NCI-H2227 (cell line): ENCODE data around the gene RAB3A.
A peak's percentile ranks its signal among the peaks of the same experiment; 100 is the strongest.
"Not testable (repeated sequence)": the region's sequence is repeated elsewhere in the genome, so short reads cannot be mapped to it uniquely, and the experiment has no call there.

Source experiments
- DNase-seq: peaks from one replicate; lab custom pipeline; 2025; ENCODE audit not compliant: unreplicated experiment; lab: John Stamatoyannopoulos, UW

Gene RAB3A

DNA sequence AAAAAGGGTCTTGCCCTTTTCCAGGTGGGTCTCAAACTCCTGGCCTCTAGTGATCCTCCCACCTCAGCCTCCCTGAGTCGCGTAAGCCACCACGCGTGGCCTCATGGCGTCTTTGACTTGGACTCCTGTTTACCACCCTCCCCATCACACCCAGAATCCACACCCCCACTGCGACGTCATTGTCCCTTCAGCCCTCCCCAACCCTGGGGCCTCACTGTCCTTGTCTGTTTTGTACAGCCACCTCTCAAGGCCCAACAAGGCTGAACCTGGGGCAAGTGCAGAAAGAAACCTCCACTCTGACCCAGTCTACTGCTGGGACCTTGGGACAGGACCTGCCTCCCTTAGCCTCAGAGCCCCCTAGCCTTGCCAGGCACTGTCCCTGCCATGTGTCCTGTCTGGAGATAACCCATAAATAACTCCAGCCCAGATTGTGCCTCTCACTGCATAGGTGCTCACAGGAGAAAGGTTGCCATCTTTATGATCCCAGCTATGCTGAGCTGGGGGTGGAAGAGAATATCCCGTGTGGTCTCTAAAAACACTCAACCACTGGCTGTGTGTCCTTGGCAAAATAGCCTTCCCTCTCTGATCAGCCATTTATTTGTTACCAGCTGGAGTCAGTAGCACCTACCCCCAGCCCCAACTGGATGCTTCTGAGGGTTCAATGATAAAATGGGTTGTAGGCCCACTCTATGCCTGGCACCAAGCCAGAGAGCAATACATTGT, 32.1 kb downstream of the RAB3A start:
- no peak for DNase-seq

- DNase-seq = no peak
Observed at GRCh38 chr19:18170714-18171255, 33.1 kb downstream of the RAB3A start.

DNA sequence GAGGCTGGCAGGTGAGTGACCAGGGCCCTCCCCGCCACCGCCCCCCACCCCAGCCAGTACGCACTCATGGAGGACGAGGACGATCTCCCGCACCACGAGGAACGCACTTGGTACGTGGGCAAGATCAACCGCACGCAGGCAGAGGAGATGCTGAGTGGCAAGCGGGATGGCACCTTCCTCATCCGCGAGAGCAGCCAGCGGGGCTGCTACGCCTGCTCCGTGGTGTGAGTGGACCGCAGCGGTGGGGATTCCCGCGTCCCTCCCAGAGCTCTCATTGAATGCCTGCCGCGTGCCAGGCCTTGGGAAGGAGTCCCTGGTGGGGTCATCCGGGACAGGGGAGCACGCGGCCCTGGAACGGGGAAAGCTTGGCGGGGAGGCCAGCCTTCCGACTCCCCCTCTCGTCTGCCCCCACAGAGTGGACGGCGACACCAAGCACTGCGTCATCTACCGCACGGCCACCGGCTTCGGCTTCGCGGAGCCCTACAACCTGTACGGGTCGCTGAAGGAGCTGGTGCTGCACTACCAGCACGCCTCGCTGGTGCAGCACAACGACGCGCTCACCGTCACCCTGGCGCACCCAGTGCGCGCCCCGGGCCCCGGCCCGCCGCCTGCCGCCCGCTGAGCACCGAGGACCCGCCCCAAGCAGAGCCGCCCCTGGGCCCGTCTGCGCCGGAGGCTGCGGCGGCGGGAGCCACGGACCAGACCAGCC, 35.0 kb downstream of the RAB3A start:
- DNase-seq = no peak

DNA sequence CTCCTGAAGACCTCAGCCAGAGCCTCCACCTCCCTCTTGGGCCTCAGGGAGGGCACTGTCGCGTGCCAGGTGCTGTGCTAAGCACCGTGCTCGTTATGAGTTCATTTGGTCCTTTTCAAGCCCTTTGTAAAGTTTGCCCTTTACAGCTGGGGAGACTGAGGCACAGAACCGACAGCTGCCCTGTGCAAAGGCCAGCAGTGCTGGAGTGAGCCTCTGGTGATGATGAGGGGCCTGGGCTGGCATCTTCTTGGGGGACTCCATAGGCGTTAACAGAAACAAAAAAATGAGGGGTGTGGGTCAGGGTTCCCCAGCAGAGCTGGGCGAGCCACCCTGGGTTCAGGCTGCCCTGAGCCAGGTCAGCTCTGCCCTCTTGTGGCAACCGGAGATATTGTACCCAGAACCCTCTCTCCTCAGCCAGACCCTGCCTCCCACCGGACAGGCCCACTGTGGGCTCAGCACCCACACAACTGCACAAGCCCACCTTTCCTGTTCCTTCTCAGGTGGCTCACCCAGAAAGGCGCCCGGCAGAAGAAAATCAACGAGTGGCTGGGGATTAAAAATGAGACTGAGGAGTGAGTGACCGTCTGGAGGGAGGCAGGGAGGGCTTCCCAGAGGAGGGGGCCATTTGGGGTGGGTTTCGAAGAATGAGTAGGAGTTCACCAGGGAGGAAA, 35.7 kb downstream of the RAB3A start:
- DNase-seq = no peak

GRCh38 chr19:18167011-18167410, 36.8 kb downstream of the RAB3A start:
- no peak for DNase-seq

DNA sequence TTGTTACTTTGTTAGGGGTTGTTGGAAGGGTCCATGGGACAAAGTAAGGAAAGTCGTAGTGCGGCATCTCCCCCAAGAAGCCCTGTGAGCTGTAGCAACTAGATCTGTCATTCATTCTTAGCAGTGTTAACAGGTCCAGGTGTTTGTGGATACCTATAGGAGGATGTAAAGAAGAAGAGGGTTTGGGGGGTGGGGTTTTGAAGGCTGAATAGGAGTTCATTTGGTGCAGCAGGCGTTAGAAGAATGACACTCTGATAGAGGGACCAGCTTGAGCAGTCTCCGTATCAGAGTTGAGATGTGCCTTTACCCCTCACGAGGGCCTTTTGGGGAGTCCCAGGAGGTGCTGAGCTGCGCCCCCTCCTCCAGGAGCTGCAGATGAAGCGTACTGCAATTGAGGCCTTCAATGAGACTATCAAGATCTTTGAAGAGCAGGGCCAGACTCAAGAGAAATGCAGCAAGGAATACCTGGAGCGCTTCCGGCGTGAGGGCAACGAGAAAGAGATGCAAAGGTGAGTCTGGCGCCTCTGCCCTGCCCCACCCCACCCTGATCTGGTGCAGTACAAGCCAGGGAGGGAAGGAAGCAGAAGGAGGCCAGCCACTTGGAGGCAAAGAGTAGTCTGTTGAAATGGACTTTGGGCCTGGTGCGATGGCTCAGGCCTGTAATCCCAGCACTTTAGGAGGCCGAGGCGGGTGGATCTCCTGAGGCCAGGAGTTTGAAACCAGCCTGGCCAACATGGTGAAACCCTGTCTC, 37.9 kb downstream of the RAB3A start:
- DNase-seq = no peak

- DNase-seq = no peak
Observed at GRCh38 chr19:18164072-18164471, 39.8 kb downstream of the RAB3A start.

DNA sequence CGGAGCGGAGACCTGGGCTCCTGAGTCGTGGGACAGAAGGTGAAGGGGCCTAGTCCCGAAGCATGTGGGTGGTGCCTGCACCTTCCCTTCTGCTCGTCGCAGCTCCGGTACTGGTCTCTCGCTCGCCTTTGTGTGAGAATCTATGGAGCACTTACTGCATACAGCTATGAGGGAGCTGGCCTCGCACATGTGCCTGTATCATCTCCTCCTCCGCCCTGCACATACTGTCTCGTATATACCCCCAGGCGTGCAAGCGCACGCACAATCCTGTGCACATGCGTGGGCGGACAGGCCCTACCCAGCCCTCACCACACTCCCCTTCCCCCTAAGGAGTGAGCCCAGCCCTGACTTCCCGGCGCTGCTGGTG, 42.2 kb downstream of the RAB3A start:
- no peak for DNase-seq

- DNase-seq = peak; percentile 67
Observed at GRCh38 chr19:18160971-18161635, 42.7 kb downstream of the RAB3A start.

GRCh38 chr19:18160493-18160970, 43.3 kb downstream of the RAB3A start:
- no peak for DNase-seq

GRCh38 chr19:18159810-18160209, 44.0 kb downstream of the RAB3A start:
- no peak for DNase-seq

GRCh38 chr19:18159059-18159616, 44.7 kb downstream of the RAB3A start:
- not testable (repeated sequence) for DNase-seq

DNA sequence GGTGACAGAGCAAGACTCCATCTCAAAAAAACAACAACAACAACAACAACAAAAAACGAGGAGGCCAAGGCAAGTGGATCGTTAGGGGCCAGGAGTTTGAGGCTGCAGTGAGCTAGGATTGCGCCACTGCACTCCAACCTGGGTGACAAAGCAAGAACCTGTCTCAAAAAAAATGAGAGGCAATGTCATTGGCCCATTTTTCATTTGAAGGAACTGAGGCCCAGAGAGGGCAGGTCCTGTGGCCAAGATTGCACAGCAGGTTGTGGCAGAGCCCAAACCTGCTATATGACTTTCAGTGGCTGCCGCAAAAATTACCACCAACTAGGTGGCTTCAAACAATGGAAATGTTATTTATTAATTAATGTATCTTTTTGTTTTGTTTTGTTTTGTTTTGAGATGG, 45.4 kb downstream of the RAB3A start:
- no peak for DNase-seq

- DNase-seq = peak; percentile 73
Observed at GRCh38 chr19:18157465-18158063, 46.3 kb downstream of the RAB3A start.

DNA sequence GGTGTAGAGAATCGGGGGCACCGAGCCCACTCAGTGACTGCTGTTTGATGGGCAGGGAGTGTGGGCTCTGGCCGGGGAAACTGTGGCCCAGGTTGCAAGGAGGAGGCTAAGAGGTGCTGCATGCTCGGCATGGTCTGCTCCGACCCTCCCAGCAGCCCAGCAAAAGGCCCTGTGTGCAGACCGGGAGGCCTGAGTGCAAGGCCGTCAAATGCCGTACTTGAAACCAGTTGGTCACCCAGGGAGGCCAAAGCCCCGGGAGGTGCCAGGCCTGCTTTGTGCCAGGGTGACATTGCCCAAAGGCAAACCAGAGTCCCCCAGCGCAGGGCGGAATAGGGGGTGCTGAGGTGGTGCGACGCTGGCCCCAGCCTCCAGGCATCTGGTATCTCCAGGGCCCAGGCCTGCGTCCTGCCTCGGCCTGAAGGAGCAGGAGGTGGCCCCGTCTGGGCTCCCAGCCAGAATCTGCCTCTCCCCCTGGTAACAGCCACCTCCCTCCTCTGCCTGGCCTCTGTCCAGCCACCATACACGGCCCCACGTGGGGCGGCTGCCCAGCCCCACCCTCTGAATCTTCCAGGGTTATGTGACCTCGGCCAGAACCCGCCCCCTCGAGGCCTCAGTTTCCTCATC, 46.9 kb downstream of the RAB3A start:
- DNase-seq = peak; percentile 58

- DNase-seq = no peak
Observed at GRCh38 chr19:18156268-18156667, 47.6 kb downstream of the RAB3A start.

GRCh38 chr19:18155095-18156087, 48.5 kb downstream of the RAB3A start:
- no peak for DNase-seq

DNA sequence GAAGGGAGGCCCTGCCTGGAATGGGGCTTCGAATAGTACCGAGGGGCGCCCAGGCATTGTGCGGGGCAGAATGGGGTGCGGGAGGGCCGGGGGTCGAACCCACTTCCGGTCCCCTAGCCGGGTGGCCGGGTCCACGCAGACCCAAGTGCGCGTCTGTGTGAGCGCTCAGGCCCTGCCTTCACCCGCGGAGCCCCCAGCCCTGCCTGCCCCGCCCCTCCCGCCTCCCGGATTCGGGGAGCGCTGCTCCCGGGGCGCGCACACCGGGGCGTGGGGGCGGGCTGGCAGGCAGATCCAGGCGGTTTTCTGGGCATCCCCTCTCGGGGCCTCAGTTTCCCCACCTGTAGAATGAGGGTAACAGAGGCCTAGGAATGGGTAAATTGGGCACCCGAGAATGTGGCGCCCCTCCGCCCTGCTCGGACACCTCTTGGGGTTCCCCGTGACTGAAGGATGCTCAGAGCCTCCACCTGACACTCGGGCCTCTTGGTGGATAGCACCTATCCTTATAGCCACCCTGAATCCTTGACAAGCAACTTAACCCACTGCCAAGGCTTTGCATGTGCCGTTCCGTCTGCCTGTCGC, 50.2 kb downstream of the RAB3A start:
- peak; percentile 42 for DNase-seq
